ENCODE measurements around the gene BAHD1.

BAHD1 gene

DNA sequence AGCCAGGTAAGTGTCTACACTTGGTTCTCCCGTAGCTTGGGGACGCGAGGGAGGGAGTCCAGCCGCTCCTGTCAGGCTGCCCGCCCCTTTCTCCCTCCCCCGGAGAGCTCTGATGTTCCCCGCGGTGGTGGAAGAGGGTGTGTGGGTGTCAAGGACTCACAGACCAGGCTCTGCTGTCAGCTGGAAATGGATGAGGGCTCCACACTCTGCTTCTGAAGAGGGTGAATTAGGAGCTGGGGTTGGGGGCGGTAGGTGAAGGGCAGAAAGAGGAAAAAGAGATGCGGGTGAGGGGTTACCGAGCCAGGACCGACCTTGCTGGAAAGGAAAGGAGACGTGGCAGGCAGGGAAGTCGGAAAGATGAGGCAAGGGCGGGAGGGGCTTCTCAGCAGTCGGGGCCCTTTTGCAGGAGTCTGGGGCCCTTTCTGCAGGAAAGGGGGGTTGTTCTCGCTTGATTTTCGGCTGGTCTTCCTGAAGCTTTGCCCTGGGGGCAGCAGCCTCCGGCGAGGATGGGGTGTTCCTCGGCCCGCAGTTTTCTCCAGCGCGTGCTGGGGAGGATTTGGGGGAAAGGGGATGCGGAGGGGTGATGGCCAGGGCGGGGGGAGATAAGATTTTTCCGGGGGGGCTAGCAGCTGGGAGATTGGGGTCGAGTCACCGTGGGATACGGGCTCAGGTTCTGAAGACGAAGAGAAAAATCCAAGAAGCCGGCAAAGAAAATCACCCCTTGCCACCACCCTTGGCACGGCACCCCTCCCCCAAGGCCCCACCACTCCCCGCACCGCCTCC, 602 bp upstream of the BAHD1 start:
- peaks cover 12% of the 10 kb centered on the region for H3K27me3 ChIP-seq (ENCODE audit: control insufficient read depth, insufficient read depth, low read length)
- no peaks in the 10 kb centered on the region for H3K9me3 ChIP-seq (ENCODE audit: control insufficient read depth, insufficient read depth, low read length)
- H3K4me1 ChIP-seq (ENCODE audit: control insufficient read depth, insufficient read depth, low read length), result peaks cover 41% of the 10 kb centered on the region
- H3K9ac ChIP-seq (ENCODE audit: low read depth, low read length), result peak overlapping the region; percentile 88
- H3K36me3 ChIP-seq (ENCODE audit: control insufficient read depth, insufficient read depth, low read length), result no peaks in the 10 kb centered on the region
- peak overlapping the region; percentile 96 for H3K4me3 ChIP-seq (ENCODE audit: low read depth, low read length)

DNA sequence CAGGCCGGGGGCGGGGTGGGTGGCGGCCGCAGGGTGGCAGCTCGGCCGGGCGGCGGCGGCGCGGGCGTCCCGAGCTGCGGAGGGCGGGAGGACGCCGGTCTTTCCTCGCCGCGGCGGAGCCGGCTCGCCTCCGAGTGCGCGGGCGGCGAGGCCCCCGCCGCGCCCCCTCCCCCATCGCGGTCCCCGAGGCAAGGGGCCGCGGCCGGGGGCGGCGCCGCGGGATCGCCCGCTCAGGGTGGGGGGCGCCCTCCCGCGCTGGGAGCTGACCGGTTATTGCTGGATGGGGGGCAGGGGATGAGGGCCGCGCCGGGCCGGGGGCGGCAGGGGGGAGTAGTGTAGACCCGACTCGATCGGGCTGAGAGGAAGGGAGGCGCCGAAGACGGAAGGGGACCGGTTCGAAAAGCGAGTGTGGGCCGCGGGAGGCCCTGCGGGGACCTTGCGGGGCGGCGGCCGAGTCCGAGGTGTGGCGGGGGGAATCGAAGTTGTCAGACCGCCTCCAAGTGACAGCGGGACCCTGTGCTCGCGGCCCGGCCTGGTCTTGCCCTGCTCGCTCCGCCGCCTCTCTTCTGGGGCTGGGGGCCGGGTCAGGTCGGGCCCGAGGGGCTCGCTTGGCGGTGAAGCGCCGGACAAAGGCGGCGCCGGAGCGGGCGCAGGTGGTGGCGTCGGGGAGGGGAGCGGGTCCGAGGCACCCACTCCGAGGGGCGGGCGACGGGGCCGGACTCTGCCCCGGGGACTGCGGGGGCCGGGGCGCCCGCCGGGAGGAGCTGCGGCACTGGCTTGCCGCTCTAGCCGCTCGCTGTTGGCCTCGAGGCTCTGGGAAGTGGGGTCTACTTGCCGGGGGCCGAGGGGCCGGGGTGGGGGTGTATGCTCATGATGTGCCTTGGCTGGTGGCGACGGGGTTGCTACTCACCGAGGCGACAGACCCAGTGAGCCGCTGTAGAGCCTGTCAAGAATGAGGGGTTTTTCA, 1.1 kb downstream of the BAHD1 start:
- Histone ChIP-seq H3K4me1 (ENCODE audit: control insufficient read depth, insufficient read depth, low read length) (peaks cover 49% of the 10 kb centered on the region), H3K4me3 (ENCODE audit: low read depth, low read length) (peak overlapping the region; percentile 54), H3K36me3 (ENCODE audit: control insufficient read depth, insufficient read depth, low read length) (no peaks in the 10 kb centered on the region), H3K9me3 (ENCODE audit: control insufficient read depth, insufficient read depth, low read length) (no peaks in the 10 kb centered on the region), H3K9ac (ENCODE audit: low read depth, low read length) (peak overlapping the region; percentile 47), H3K27me3 (ENCODE audit: control insufficient read depth, insufficient read depth, low read length) (peaks cover 5% of the 10 kb centered on the region)

DNA sequence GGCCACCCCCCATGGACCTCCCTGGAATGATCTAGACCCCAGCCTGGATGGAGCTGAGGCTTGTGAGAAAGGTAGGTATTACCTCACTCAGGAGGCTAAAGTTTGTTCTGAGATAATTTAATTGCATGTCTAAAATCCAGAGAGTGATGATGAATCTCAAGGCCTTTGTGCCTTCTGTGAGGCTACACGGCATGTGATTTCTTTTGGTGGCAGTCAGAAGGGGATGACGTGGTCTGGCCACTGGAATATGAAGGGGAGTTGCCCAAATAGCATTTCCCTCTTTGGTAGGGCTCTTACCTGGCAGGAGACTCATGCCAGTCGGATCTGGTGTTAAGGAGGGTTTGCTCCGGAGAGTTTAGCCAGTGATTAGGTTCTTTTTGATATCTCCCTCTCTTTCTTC, 2.5 kb downstream of the BAHD1 start:
- Histone ChIP-seq H3K4me1 (ENCODE audit: control insufficient read depth, insufficient read depth, low read length) (peaks cover 44% of the 10 kb centered on the region), H3K9me3 (ENCODE audit: control insufficient read depth, insufficient read depth, low read length) (no peaks in the 10 kb centered on the region), H3K9ac (ENCODE audit: low read depth, low read length) (peak overlapping the region; percentile 14), H3K36me3 (ENCODE audit: control insufficient read depth, insufficient read depth, low read length) (no peaks in the 10 kb centered on the region), H3K27me3 (ENCODE audit: control insufficient read depth, insufficient read depth, low read length) (peaks cover 2% of the 10 kb centered on the region), H3K4me3 (ENCODE audit: low read depth, low read length) (peak overlapping the region; percentile 54)

DNA sequence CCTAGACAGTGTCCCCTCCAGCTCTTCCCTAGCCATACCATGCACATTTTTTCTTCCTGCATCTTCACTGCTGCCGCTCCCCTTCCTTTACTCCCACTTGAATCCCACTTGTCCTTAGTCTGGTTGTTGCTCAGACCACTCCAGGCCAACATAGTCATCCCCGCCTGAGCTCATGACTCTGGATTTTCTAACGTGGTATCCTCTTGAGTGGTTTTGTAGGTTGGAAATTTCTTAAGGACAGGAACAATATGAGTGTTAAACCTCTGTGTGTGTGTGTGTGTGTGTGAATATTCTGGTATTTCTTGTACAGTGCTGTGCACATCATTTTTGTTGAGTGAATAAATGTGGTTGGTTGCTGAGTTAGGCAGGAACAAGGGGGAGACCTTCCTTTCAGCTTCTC, 3.1 kb downstream of the BAHD1 start:
- Histone ChIP-seq H3K9ac (ENCODE audit: low read depth, low read length) (peak overlapping the region; percentile 14), H3K36me3 (ENCODE audit: control insufficient read depth, insufficient read depth, low read length) (no peaks in the 10 kb centered on the region), H3K27me3 (ENCODE audit: control insufficient read depth, insufficient read depth, low read length) (no peaks in the 10 kb centered on the region), H3K4me3 (ENCODE audit: low read depth, low read length) (no peak overlapping the region), H3K4me1 (ENCODE audit: control insufficient read depth, insufficient read depth, low read length) (peaks cover 41% of the 10 kb centered on the region), H3K9me3 (ENCODE audit: control insufficient read depth, insufficient read depth, low read length) (no peaks in the 10 kb centered on the region)

DNA sequence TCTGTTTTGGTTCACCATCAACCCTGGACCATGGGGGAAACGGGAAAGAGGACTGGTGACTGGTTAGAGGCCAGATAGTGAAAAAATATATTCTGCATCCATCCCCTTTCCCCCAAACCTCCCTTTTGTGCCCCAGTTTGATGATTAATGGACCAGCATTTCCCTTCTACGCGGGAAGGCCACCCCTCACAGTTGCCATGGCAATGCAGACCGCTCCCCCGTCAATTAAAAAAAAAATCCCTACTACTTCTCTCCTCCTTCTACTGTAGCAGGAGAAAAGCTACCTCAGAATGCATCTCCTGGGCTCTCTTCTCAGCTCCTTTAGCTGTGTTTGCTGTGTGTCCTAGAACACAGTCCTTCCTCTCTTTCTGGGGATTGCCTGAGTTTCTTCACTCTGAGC, 4.0 kb downstream of the BAHD1 start:
- no peak overlapping the region for H3K4me3 ChIP-seq (ENCODE audit: low read depth, low read length)
- no peaks in the 10 kb centered on the region for H3K36me3 ChIP-seq (ENCODE audit: control insufficient read depth, insufficient read depth, low read length)
- H3K9ac ChIP-seq (ENCODE audit: low read depth, low read length), result no peak overlapping the region
- H3K27me3 ChIP-seq (ENCODE audit: control insufficient read depth, insufficient read depth, low read length), result no peaks in the 10 kb centered on the region
- H3K9me3 ChIP-seq (ENCODE audit: control insufficient read depth, insufficient read depth, low read length), result no peaks in the 10 kb centered on the region
- H3K4me1 ChIP-seq (ENCODE audit: control insufficient read depth, insufficient read depth, low read length), result peaks cover 39% of the 10 kb centered on the region

DNA sequence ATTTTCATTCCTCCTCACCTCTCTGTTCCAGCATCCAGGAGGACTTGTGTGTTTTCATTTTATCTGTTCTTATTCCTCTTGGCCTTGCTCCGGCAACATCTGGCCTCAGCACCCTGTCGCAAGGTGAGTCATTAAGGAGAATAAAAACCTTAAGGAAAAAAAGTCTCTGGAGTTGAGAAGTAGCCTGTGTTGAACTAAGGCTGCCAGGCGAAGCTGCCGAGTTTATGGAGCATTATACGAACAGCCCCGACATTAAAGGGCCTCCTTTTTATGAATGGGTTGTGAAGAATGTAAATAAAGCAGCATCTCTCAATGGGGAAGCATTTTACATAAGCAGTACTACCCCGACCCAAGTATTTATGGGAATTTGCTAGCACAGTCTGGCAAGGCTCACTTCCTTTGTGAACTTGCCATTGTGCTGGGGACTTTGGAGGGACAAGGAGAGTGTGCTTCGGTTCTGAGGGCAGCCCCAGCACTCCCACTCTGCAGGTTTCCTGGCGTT, 4.7 kb downstream of the BAHD1 start:
- peaks cover 39% of the 10 kb centered on the region for H3K4me1 ChIP-seq (ENCODE audit: control insufficient read depth, insufficient read depth, low read length)
- H3K36me3 ChIP-seq (ENCODE audit: control insufficient read depth, insufficient read depth, low read length), result no peaks in the 10 kb centered on the region
- H3K9me3 ChIP-seq (ENCODE audit: control insufficient read depth, insufficient read depth, low read length), result no peaks in the 10 kb centered on the region
- no peaks in the 10 kb centered on the region for H3K27me3 ChIP-seq (ENCODE audit: control insufficient read depth, insufficient read depth, low read length)
- no peak overlapping the region for H3K4me3 ChIP-seq (ENCODE audit: low read depth, low read length)
- no peak overlapping the region for H3K9ac ChIP-seq (ENCODE audit: low read depth, low read length)

DNA sequence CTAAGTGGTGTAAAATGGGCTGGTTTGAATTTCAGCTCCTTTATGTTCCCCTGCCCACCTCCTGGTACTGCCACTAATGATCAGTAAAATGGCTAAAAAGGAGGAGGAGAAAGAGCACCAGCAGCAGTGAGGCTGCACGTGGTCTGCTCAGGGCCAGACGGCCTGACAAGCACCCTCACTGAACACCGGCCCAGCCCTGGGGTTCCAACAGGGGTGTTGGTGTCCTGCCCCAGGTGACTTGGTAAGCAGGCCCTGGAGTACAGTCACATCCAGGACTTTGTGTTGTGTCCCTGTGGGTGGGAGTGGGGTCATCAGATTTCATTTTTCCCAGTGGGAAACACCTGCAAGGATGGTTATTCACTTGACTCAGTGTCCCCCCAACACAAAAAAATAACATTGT, 5.4 kb downstream of the BAHD1 start:
- Histone ChIP-seq H3K9ac (ENCODE audit: low read depth, low read length) (no peak overlapping the region), H3K4me3 (ENCODE audit: low read depth, low read length) (no peak overlapping the region)

DNA sequence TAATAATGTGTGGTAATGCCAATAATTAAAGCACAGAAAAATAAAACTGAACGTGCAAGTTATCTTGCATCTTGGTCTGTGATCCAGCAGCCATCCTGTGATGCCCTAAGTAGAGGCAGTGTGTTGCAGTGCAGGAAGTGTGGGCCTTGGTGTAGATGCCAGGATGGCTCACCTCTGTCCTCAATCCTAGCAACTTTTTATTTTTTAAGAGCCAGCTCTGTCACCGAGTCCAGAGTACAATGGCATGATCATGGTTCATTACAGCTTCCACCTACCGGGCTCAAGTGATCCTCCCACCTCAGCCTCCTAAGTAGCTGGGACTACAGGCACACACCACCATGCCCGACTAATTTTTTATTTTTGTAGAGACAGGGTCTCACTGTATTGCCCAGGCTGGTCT, 7.6 kb downstream of the BAHD1 start:
- peaks cover 45% of the 10 kb centered on the region for H3K4me1 ChIP-seq (ENCODE audit: control insufficient read depth, insufficient read depth, low read length)
- no peaks in the 10 kb centered on the region for H3K27me3 ChIP-seq (ENCODE audit: control insufficient read depth, insufficient read depth, low read length)
- H3K4me3 ChIP-seq (ENCODE audit: low read depth, low read length), result no peak overlapping the region
- H3K9ac ChIP-seq (ENCODE audit: low read depth, low read length), result no peak overlapping the region
- no peaks in the 10 kb centered on the region for H3K36me3 ChIP-seq (ENCODE audit: control insufficient read depth, insufficient read depth, low read length)
- no peaks in the 10 kb centered on the region for H3K9me3 ChIP-seq (ENCODE audit: control insufficient read depth, insufficient read depth, low read length)

More for the DNA sequence above, 5.4 kb downstream of the BAHD1 start:
- H3K27me3 ChIP-seq (ENCODE audit: control insufficient read depth, insufficient read depth, low read length), result no peaks in the 10 kb centered on the region
- H3K9me3 ChIP-seq (ENCODE audit: control insufficient read depth, insufficient read depth, low read length), result no peaks in the 10 kb centered on the region
- H3K36me3 ChIP-seq (ENCODE audit: control insufficient read depth, insufficient read depth, low read length), result no peaks in the 10 kb centered on the region
- H3K4me1 ChIP-seq (ENCODE audit: control insufficient read depth, insufficient read depth, low read length), result peaks cover 40% of the 10 kb centered on the region

DNA sequence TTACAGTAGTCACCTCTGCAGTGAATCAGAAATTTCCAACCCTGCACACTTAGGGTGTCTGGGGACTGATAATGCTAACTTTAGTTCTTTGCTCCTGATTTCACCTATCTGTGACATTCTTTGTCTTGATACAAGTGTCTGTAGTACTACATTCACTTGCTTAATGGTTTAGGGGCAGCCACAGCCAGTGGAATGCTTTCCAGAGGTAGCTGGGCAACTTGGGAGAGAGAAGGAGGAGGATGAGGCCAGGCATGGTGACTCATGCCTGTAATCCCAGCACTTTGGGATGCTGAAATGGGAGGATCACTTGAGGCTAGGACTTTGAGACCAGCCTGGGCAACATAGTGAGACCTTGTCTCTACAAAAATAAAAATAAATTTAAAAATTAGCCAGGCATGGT, 8.5 kb downstream of the BAHD1 start:
- Histone ChIP-seq H3K27me3 (ENCODE audit: control insufficient read depth, insufficient read depth, low read length) (no peaks in the 10 kb centered on the region), H3K36me3 (ENCODE audit: control insufficient read depth, insufficient read depth, low read length) (no peaks in the 10 kb centered on the region), H3K9me3 (ENCODE audit: control insufficient read depth, insufficient read depth, low read length) (no peaks in the 10 kb centered on the region), H3K9ac (ENCODE audit: low read depth, low read length) (no peak overlapping the region), H3K4me3 (ENCODE audit: low read depth, low read length) (no peak overlapping the region), H3K4me1 (ENCODE audit: control insufficient read depth, insufficient read depth, low read length) (peaks cover 39% of the 10 kb centered on the region)

DNA sequence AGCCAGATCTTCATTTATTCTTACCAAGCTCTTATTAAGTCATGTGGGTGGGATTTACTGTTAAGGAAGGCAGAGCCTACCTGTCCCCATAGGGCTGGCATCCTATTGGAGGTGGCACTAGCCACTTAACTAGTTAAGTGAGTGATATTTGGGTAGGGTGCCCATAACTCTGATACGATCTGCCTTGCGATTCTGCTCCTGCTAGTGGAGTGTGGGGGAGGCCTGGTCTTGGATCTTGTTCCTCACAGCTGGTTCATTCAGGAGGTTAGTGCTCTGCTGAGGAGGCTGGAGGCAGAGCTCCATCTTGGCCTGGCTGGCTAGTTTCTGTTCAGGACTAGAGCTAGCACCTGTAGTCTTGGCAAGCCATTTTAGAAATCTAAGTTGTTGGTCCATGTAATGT, 9.3 kb downstream of the BAHD1 start:
- H3K36me3 ChIP-seq (ENCODE audit: control insufficient read depth, insufficient read depth, low read length), result no peaks in the 10 kb centered on the region
- no peaks in the 10 kb centered on the region for H3K27me3 ChIP-seq (ENCODE audit: control insufficient read depth, insufficient read depth, low read length)
- peaks cover 38% of the 10 kb centered on the region for H3K4me1 ChIP-seq (ENCODE audit: control insufficient read depth, insufficient read depth, low read length)

DNA sequence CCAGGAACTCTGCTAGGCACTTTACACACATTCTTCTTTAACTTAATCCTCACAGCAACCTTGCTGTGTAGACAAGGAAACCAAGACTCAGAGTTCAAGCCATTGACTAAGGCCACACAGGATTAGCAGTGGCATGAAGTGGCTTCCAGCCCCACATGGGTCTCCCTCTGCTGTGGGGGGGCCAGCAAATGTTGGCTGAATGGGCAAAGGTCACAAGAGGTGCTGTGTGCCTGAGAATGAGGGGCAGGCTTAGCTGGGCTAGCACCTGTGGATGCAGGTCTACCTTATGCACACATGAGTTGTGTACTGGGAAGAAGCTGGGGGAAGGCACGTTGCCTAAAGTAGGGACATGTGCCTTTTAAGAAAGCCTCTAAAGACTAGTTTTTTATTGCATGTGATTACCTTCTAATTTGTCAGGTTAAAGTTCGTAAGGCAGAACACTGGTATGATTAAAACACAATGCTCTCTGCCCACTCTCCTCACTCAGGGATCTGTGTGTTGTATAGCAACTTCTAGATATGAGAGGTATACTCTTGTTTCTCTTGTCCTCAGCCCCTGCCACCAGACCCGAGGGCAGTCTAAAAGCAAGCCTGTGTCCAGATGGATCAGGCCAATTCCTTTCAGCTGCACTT, 10.9 kb downstream of the BAHD1 start:
- Histone ChIP-seq H3K4me1 (ENCODE audit: control insufficient read depth, insufficient read depth, low read length) (peaks cover 32% of the 10 kb centered on the region), H3K9me3 (ENCODE audit: control insufficient read depth, insufficient read depth, low read length) (no peaks in the 10 kb centered on the region), H3K9ac (ENCODE audit: low read depth, low read length) (peak overlapping the region; percentile 32), H3K4me3 (ENCODE audit: low read depth, low read length) (no peak overlapping the region), H3K27me3 (ENCODE audit: control insufficient read depth, insufficient read depth, low read length) (no peaks in the 10 kb centered on the region), H3K36me3 (ENCODE audit: control insufficient read depth, insufficient read depth, low read length) (no peaks in the 10 kb centered on the region)

More for the DNA sequence above, 9.3 kb downstream of the BAHD1 start:
- Histone ChIP-seq H3K9ac (ENCODE audit: low read depth, low read length) (peak overlapping the region; percentile 37), H3K9me3 (ENCODE audit: control insufficient read depth, insufficient read depth, low read length) (no peaks in the 10 kb centered on the region), H3K4me3 (ENCODE audit: low read depth, low read length) (no peak overlapping the region)
